Measurements from ENCODE around the gene DHX35.
"Not testable (repeated sequence)": the region's sequence is repeated elsewhere in the genome, so short reads cannot be mapped to it uniquely, and the experiment has no call there.

DHX35 gene

DNA sequence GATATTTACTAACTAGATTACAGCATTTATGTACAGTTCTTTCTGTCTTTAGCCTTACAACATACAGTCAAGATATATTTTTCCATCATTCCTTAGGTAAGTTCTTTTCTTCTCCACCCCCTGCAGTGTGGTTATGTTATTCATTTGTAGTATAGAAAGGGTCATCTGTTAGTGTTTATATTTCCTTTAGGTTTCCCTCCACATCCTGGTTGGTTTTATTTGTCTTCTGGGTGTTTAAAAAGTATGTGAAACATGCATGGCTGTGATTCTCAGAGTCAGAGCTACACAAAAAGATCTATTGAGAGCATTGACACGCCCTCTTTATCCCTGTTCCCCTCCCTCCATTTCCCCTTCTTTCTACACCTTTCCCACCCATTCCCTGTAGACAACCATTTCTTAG is 20.1 kb downstream of the DHX35 start:
- no peak for DNase-seq

DNA sequence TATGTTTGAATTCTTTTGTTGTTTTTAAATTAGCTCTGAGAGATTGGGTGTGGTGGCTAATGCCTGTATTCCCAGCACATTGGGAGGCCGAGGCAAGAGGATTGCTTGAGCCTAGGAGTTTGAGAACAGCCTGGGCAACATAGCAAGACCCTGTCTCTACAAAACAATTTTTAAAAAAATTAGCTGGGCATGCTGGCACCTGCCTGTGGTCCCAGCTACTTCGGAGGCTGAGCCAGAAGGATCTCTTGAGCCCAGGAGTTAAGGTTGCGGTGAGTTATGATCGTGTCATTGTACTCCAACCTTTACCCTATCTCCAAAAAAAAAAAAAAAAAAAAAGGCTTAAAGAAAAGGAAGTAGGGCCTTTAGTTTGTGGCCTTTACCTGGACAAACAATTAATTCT is 22.9 kb downstream of the DHX35 start:
- DNase-seq = no peak

GRCh38 chr20:38985603-38986170 is 23.5 kb downstream of the DHX35 start:
- DNase-seq = no peak

DNA sequence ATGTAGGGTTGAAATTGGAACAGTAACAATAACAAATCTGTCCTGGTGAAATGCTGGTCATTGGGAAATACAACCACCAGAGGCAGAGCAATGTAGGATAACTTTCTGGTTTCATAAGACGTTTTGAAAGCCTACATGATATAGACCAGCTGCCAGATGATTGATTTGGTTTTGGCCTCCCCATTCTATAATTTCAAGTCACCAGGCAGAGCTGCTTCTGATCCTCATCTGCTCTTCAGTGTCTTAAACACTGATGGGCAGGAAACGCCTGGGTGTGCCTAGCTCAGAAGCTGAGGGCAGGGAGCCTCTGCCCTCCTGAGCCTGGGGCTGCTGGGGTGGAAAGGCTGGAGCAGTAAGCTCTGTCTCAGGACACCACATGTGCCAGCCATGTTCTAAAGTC is 24.5 kb downstream of the DHX35 start:
- no peak for DNase-seq

GRCh38 chr20:38987777-38988176 is 25.6 kb downstream of the DHX35 start:
- no peak for DNase-seq

GRCh38 chr20:38990728-38991127 is 28.6 kb downstream of the DHX35 start:
- DNase-seq = no peak

GRCh38 chr20:38991814-38992704 is 29.9 kb downstream of the DHX35 start:
- DNase-seq = no peak

GRCh38 chr20:38995536-38996044 is 33.4 kb downstream of the DHX35 start:
- no peak for DNase-seq

GRCh38 chr20:38996866-38997265 is 34.7 kb downstream of the DHX35 start:
- not testable (repeated sequence) for DNase-seq

- no peak for DNase-seq
These were observed 35.5 kb downstream of the DHX35 start for GRCh38 chr20:38997622-38998021.

- no peak for DNase-seq
These were observed 37.1 kb downstream of the DHX35 start for GRCh38 chr20:38999217-38999616.

DNA sequence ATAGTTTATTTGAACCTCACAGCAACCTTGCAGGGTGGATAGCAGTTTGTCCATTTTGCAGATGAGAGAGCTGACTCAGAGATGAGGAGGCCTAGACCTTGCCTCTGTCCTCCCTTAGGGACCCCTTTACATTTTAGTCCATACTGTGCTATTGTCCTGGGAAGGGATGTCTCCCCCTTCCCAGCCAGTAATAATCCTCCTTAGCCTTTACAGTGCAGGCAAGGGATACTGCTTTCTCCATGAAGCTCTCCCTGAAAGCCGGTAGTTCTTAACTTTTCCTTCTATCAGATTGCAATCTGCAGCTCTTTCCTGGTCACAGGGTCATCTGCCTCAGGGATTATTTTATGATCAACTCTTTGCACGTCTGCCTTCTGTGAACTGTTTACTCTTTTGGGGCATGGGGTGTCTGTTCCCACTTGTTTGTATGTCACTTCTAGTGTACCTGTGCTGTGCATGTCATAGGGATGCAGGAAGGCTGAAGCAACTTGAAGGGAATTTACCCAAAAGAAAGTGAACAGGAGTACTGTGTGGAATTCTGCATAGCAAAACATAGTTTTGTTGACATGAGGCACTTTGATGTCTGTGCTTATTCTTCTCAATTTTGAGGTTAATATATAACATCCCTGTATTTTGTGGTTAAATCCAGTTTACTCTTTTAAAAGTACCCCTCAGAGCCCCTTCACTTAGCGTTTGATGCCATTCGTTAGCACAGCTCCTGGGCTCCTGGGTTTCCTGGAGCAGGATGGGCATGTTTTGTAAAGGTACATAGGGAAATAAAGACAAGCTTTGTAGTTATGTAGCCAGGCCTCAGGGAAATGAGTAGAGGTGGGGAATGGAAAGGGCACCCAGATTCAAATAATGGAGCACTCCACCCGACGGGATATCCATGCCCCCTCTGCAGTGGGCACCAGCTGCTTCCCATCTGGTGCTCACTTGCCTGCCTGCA is 38.1 kb downstream of the DHX35 start:
- DNase-seq = no peak

DNA sequence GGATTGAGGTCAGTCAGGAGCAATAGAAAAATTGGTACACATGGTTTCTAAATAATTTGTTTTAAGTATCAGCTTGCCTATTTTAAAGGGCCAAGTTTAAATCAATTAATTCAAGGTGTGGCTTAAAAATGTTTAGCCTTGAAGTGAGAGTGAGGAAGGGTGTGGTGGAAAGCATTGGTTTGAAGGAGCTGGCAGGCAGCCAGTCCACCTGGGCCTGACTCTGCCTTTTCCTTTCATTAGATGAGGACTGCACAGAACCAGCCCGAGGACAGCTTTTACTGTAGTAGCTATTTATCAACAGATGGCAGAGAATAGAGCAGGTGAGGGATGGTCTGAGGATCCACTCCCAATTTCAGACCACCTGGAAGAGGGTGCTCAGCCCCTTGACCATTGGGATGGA is 42.4 kb downstream of the DHX35 start:
- DNase-seq = no peak

DNA sequence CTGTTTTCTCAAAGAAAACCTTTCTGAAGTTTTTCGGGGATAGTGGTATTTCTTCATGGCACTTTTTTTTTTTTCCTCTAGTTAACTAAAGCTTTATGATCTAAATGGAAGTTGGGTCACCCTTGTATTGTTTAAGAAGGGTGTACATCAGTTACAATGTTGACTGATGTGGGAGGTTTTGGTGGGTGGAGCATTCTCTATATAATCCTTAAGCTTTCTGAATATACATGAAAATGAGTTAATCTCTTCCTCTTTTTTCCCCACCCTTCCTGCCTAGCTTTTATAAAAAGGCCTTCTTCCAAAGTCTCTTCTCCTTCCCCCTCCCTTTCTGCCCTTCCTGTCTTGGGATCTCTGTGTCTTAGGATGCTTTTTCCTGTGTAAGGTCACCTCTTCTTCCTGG is 47.2 kb downstream of the DHX35 start:
- DNase-seq = no peak

GRCh38 chr20:39010496-39010895 is 48.4 kb downstream of the DHX35 start:
- DNase-seq = no peak

DNA sequence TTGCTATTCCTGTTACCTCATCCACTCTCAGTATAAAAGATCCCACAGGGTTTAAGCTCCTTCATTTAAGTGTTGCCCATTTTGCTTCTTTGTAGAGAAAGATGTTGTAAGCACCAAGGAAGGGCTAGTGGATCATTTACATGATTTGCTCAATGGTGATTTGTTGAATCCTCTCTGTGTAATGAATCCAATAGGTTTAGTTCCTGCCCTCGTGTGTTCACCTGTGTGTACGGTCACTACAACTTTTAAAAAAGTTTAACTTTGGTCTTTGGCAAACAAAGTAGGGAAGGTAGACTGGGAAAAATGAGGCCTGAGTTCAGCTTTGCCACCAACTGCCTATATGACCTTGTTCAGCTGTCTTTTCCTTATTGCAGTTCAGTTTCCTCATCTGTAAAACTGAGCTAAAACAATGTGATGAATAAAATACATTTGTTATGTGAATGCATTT is 51.5 kb downstream of the DHX35 start:
- no peak for DNase-seq

GRCh38 chr20:39016041-39016440 is 53.9 kb downstream of the DHX35 start:
- DNase-seq = no peak

- DNase-seq = no peak
These were observed 54.4 kb downstream of the DHX35 start for GRCh38 chr20:39016506-39016905.

DNA sequence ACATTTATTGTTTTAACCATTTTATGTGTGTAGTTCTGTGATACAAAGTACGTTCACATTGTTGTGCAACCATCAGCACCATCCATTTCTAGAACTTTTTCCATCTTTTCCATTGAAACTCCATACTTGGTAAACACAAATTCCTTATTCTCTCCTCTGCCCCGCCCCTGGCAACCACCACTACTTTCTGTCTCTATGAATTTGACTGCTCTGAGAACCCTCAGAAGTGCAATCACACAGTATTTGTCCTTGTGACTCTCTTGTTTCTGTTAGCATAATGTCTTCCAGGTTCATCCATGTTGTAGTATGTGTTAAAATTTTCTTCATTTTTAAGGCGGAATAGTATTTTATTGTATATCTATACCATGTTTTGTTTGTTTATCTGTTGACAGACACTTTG is 56.9 kb downstream of the DHX35 start:
- DNase-seq = no peak

GRCh38 chr20:39019805-39020325 is 57.7 kb downstream of the DHX35 start:
- no peak for DNase-seq

- no peak for DNase-seq
These were observed 59.6 kb downstream of the DHX35 start for GRCh38 chr20:39021748-39022147.

GRCh38 chr20:39025883-39026282 is 63.7 kb downstream of the DHX35 start:
- DNase-seq = no peak

- DNase-seq = no peak
These were observed 67.2 kb downstream of the DHX35 start for GRCh38 chr20:39029364-39029763.
